Keratinocyte (primary cell): ENCODE results near the gene RGMA.

ENCODE experiments used
- CTCF ChIP-seq, 3 experiments: IDR thresholded peaks in 1 of 3; conservative IDR thresholded peaks in 1 of 3; optimal IDR thresholded peaks in 1 of 3; 2 replicates in 2 of 3; 3 replicates in 1 of 3; pipeline versions ENCODE3 to v1.5.1; 2011; ENCODE audit warnings: low read length in 3 of 3, mild to moderate bottlenecking in 3 of 3, moderate library complexity in 2 of 3, control low read depth in 1 of 3, inconsistent platforms in 1 of 3; ENCODE audit not compliant: insufficient read depth in 2 of 3; ENCODE audit errors: extremely low read depth in 1 of 3
- EZH2 ChIP-seq: IDR thresholded peaks from one replicate; pipeline ENCODE4 v1.6.1; 2012; ENCODE audit warnings: inconsistent platforms, mild to moderate bottlenecking, low read length, moderate library complexity

- TF ChIP-seq CTCF (optimal IDR thresholded peaks at IDR 0.05 in 1 of 3, IDR thresholded peaks at IDR 0.05 in 1 of 3, conservative IDR thresholded peaks at IDR 0.05 in 1 of 3; ENCODE audit: extremely low read depth in 1 of 3, insufficient read depth in 2 of 3, low read length in 3 of 3) (no peak), EZH2 (no peak)
Observed at GRCh38 chr15:93042691-93043378, 46.2 kb downstream of the RGMA start.
